ENCODE measurements around the gene WNK3. TPM values are rescaled to one million over a fixed set of nuclear protein-coding genes. Genes with fewer than 3 reads are reported as not detected.

Gene WNK3
- total RNA-seq, 1 donor from 2014 or later, result 0.40 TPM

GRCh38 chrX:54230435-54231148 lies 127.3 kb downstream of the WNK3 start:
- Mint-ChIP-seq H3K4me1 (no peaks in the 10 kb centered on the region), H3K9me3 (no peaks in the 10 kb centered on the region), H3K27ac (no peak overlapping the region), H3K4me3 (no peak overlapping the region), H3K36me3 (ENCODE audit: low read depth) (no peaks in the 10 kb centered on the region), H3K27me3 (no peaks in the 10 kb centered on the region)
- intact Hi-C loops (cut with micrococcal nuclease), result no loop called here
- POLR2A ChIA-PET, result no interaction called here
- DNase-seq (no peak), ATAC-seq (ENCODE audit: low read depth) (no peak)
- CTCF ChIA-PET, result no interaction called here
- no peak for TF ChIP-seq CTCF (IDR thresholded peaks at IDR 0.05)

- Mint-ChIP-seq H3K4me1 (no peaks in the 10 kb centered on the region), H3K36me3 (ENCODE audit: low read depth) (no peaks in the 10 kb centered on the region), H3K27me3 (no peaks in the 10 kb centered on the region), H3K9me3 (no peaks in the 10 kb centered on the region), H3K27ac (no peak overlapping the region), H3K4me3 (no peak overlapping the region)
- DNase-seq (no peak), ATAC-seq (ENCODE audit: low read depth) (no peak)
- CTCF ChIA-PET, result no interaction called here
- intact Hi-C loops (cut with micrococcal nuclease), result no loop called here
- TF ChIP-seq CTCF (IDR thresholded peaks at IDR 0.05), result no peak
- POLR2A ChIA-PET, result no interaction called here
These were observed 134.3 kb downstream of the WNK3 start for GRCh38 chrX:54223581-54223980.

DNA sequence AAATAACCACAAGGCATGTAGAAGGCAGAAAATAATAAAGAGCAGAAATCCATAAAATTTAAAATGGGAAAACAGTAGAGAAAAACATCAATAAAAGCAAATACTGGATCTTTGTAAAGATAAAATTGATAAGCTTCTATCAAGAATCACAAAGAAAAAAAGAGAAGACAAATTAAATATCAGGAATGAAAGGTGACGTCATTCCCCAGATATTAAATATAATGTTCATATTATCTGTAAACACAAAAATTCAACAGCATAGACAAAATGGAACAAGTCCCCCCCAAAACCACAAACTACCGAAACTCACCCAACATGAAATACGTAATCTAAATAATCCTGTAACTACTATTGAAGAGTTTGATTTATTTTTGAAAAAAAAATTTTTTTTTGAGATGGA lies 144.2 kb downstream of the WNK3 start:
- H3K27me3 Mint-ChIP-seq, result no peaks in the 10 kb centered on the region
- ATAC-seq (ENCODE audit: low read depth) (no peak), DNase-seq (no peak)
- ChIA-PET POLR2A (no interaction called here), CTCF (no interaction called here)
- H3K4me3 Mint-ChIP-seq, result no peak overlapping the region
- intact Hi-C loops (cut with micrococcal nuclease), result no loop called here
- no peak overlapping the region for H3K27ac Mint-ChIP-seq
- no peaks in the 10 kb centered on the region for H3K9me3 Mint-ChIP-seq
- no peaks in the 10 kb centered on the region for H3K36me3 Mint-ChIP-seq (ENCODE audit: low read depth)
- TF ChIP-seq CTCF (IDR thresholded peaks at IDR 0.05), result no peak
- H3K4me1 Mint-ChIP-seq, result no peaks in the 10 kb centered on the region

DNA sequence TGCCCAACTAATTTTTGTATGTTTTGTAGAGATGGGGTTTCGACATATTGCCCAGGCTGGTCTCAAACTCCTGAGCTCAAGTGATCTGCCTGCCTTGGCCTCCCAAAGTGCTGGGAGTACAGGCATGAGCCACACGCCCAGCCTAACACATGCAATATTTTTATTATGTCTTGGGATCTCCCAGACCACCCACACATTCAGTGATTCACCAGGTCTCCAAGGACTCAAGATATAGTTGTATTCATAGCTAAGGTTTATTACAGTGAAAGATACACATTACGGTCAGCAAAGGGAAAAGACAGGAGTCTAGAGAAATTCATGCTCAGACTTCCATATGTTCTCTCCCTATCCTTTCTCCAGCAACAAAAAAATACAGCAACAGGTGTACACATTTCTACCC lies 149.3 kb downstream of the WNK3 start:
- CTCF ChIA-PET, result no interaction called here
- Mint-ChIP-seq H3K27ac (no peak overlapping the region), H3K4me3 (no peak overlapping the region), H3K9me3 (no peaks in the 10 kb centered on the region), H3K4me1 (no peaks in the 10 kb centered on the region), H3K27me3 (peaks cover 3% of the 10 kb centered on the region), H3K36me3 (ENCODE audit: low read depth) (no peaks in the 10 kb centered on the region)
- POLR2A ChIA-PET, result no interaction called here
- DNase-seq (no peak), ATAC-seq (ENCODE audit: low read depth) (no peak)
- TF ChIP-seq CTCF (IDR thresholded peaks at IDR 0.05), result no peak
- intact Hi-C loops (cut with micrococcal nuclease), result no loop called here

- no peaks in the 10 kb centered on the region for H3K27me3 Mint-ChIP-seq
These were observed 159.6 kb downstream of the WNK3 start for GRCh38 chrX:54198262-54198661.

More at GRCh38 chrX:54198262-54198661, 159.6 kb downstream of the WNK3 start:
- no peaks in the 10 kb centered on the region for H3K9me3 Mint-ChIP-seq
- ChIA-PET POLR2A (interaction anchor here (0.7 kb wide), 1 partner anchor 245 kb away, joined by 4 read pairs; no protein-coding TSS in a partner anchor), CTCF (no interaction called here)
- intact Hi-C loops (cut with micrococcal nuclease), result no loop called here
- DNase-seq, result no peak
- no peak overlapping the region for H3K4me3 Mint-ChIP-seq
- ATAC-seq (ENCODE audit: low read depth), result no peak
- no peak overlapping the region for H3K27ac Mint-ChIP-seq
- H3K36me3 Mint-ChIP-seq (ENCODE audit: low read depth), result no peaks in the 10 kb centered on the region
- no peaks in the 10 kb centered on the region for H3K4me1 Mint-ChIP-seq
- TF ChIP-seq CTCF (IDR thresholded peaks at IDR 0.05), result no peak

All from activated B cell treated with CpG ODN at 0.5 μM for 24 hours (primary cell).